GM12801 (cell line): ENCODE data around the gene SSUH2.

Experiments
- CTCF ChIP-seq: IDR thresholded peaks from one replicate; pipeline ENCODE4 v1.5.1; 2011; ENCODE audit warnings: control low read depth; ENCODE audit not compliant: insufficient read length; ENCODE audit errors: extremely low read depth

Gene SSUH2

GRCh38 chr3:8625991-8626390 lies 18.6 kb downstream of the SSUH2 start:
- no peak for TF ChIP-seq CTCF

GRCh38 chr3:8624612-8625011 lies 20.0 kb downstream of the SSUH2 start:
- no peak for TF ChIP-seq CTCF

GRCh38 chr3:8623741-8624140 lies 20.9 kb downstream of the SSUH2 start:
- no peak for TF ChIP-seq CTCF

- TF ChIP-seq CTCF = peak; percentile 11
Observed at GRCh38 chr3:8622873-8623691, 21.5 kb downstream of the SSUH2 start.

- TF ChIP-seq CTCF = no peak
Observed at GRCh38 chr3:8621872-8622271, 22.7 kb downstream of the SSUH2 start.

GRCh38 chr3:8621141-8621540 lies 23.5 kb downstream of the SSUH2 start:
- no peak for TF ChIP-seq CTCF

GRCh38 chr3:8619548-8619947 lies 25.1 kb downstream of the SSUH2 start:
- TF ChIP-seq CTCF = no peak
